ENCODE results near the gene ARHGDIB. TPM values are rescaled to one million over a fixed set of nuclear protein-coding genes. Genes with fewer than 3 reads are reported as not detected.

ARHGDIB gene
- total and polyA plus RNA-seq, 2 of the 4 experiments (the other 2 are of a cell fraction), result 24.9 to 30.7 TPM

DNA sequence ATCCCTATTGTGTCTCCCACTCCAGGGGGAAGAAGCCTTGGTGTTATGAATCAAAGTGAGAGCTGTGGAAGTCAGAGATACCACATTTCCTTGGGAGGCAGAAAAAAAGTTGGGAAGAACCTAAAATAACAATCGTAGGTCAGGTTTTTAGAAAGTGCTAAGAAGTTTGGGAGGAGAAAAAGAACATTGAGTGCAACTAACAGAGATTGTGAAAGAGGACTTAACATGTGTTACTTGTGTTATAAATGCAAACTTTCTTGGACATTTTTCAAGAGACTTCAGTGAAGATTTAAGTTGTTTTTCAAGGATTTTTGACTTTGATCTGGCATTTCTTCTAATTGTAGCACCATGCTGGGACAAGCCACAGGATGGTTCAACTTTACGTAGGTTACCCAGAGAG, 15.2 kb downstream of the ARHGDIB start:
- H4K8ac ChIP-seq (ENCODE audit: low read depth in 2 of 2, low read length in 2 of 2), result no peak overlapping the region
- no peaks in the 10 kb centered on the region for H3K27me3 ChIP-seq (ENCODE audit: control insufficient read depth, insufficient read depth, low read length)
- H3K9me3 ChIP-seq (ENCODE audit: control insufficient read depth, insufficient read depth, low read length), result no peaks in the 10 kb centered on the region
- no peak for ATAC-seq (ENCODE audit: low read depth)
- H2AK5ac ChIP-seq (ENCODE audit: low read depth, low read length), result no peak overlapping the region
- no peak overlapping the region for H2AFZ ChIP-seq (replicated peaks; ENCODE audit: low read length, poor library complexity)
- whole genome bisulfite sequencing, 2 experiments (ENCODE audit: extremely low coverage in 2 of 2, insufficient read length in 1 of 2), result 83% methylated on average over 1 of the region's 2 CpGs; no CpG with 5 or more reads in 1 of the 2 experiments
- H3K36me3 ChIP-seq (ENCODE audit: control insufficient read depth, insufficient read depth, low read length), result no peaks in the 10 kb centered on the region
- H3K27ac ChIP-seq (ENCODE audit: insufficient read depth, low read length), result no peak overlapping the region
- H3K14ac ChIP-seq (replicated peaks; ENCODE audit: low read depth, low read length), result no peak overlapping the region
- no peak overlapping the region for H2AK9ac ChIP-seq (replicated peaks; ENCODE audit: low read depth, low read length, poor library complexity)
- no peak overlapping the region for H4K91ac ChIP-seq (ENCODE audit: insufficient read depth, low read depth, low read length)
- no peak overlapping the region; the same call in none of the 2 replicates for H3K18ac ChIP-seq (ENCODE audit: low read depth, low read length)
- H3K79me1 ChIP-seq (ENCODE audit: low read depth in 1 of 2, low read length in 2 of 2), result peaks cover 0 to 3% of the 10 kb centered on the region in 2 experiments; a peak in 1 of 4 replicates
- intact Hi-C loops (cut with micrococcal nuclease) (no loop called here), dilution Hi-C loops (cut with HindIII; ENCODE audit: low sequenced_read_pairs, unreplicated experiment) (no loop called here), in situ Hi-C loops (cut with MboI; ENCODE audit: low sequenced_read_pairs) (no loop called here)
- peaks cover 18% of the 10 kb centered on the region for H3K4me1 ChIP-seq (ENCODE audit: control insufficient read depth, insufficient read depth, low read length)
- POLR2A ChIA-PET (ENCODE audit: unreplicated experiment), result no interaction called here
- H2BK15ac ChIP-seq (ENCODE audit: low read depth, low read length), result no peak overlapping the region
- no peak overlapping the region for H3K4ac ChIP-seq (ENCODE audit: low read depth, low read length)
- no peak for DNase-seq
- no peaks in the 10 kb centered on the region for H4K20me1 ChIP-seq (ENCODE audit: insufficient read depth, low read length)
- H2BK20ac ChIP-seq (ENCODE audit: low read depth, low read length), result peak overlapping the region; percentile 65; the same call in 1 of the 2 replicates
- H3K56ac ChIP-seq (ENCODE audit: extremely low read depth, insufficient read depth, low read length), result no peak overlapping the region
- CTCF ChIA-PET, result no interaction called here
- peak overlapping the region; percentile 27; the same call in 1 of the 2 replicates for H4K5ac ChIP-seq (ENCODE audit: low read depth, low read length)
- H2BK120ac ChIP-seq (ENCODE audit: low read depth, low read length), result no peak overlapping the region
- BruUV-seq (replicated peaks), result no TSS peak
- TF ChIP-seq SMC3 (IDR thresholded peaks at IDR 0.05; ENCODE audit: low read depth, low read length) (no peak), RFX5 (IDR thresholded peaks at IDR 0.05; ENCODE audit: low read depth, low read length) (no peak), CHD1 (IDR thresholded peaks at IDR 0.05; ENCODE audit: low read depth, low read length) (no peak), MAFK (IDR thresholded peaks at IDR 0.05; ENCODE audit: low read depth, low read length) (no peak), BHLHE40 (IDR thresholded peaks at IDR 0.05; ENCODE audit: low read depth, low read length) (no peak), NFE2L2 (IDR thresholded peaks at IDR 0.05; ENCODE audit: low read depth, low read length) (no peak), RCOR1 (IDR thresholded peaks at IDR 0.05; ENCODE audit: insufficient replicate concordance, low read length) (no peak), MXI1 (IDR thresholded peaks at IDR 0.05; ENCODE audit: borderline replicate concordance, low read depth, low read length) (no peak), RAD21 (IDR thresholded peaks at IDR 0.05; ENCODE audit: low read length) (no peak), POLR2A (IDR thresholded peaks at IDR 0.05; ENCODE audit: low read depth, low read length) (no peak), MAZ (IDR thresholded peaks at IDR 0.05; ENCODE audit: borderline replicate concordance, low read depth, low read length) (no peak), FOS (IDR thresholded peaks at IDR 0.05; ENCODE audit: low read depth, low read length) (no peak)
- TF ChIP-seq, protein P1, sequence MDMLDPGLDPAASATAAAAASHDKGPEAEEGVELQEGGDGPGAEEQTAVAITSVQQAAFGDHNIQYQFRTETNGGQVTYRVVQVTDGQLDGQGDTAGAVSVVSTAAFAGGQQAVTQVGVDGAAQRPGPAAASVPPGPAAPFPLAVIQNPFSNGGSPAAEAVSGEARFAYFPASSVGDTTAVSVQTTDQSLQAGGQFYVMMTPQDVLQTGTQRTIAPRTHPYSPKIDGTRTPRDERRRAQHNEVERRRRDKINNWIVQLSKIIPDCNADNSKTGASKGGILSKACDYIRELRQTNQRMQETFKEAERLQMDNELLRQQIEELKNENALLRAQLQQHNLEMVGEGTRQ (IDR thresholded peaks at IDR 0.05; ENCODE audit: low read depth, low read length), result no peak
- TF ChIP-seq, protein P2, sequence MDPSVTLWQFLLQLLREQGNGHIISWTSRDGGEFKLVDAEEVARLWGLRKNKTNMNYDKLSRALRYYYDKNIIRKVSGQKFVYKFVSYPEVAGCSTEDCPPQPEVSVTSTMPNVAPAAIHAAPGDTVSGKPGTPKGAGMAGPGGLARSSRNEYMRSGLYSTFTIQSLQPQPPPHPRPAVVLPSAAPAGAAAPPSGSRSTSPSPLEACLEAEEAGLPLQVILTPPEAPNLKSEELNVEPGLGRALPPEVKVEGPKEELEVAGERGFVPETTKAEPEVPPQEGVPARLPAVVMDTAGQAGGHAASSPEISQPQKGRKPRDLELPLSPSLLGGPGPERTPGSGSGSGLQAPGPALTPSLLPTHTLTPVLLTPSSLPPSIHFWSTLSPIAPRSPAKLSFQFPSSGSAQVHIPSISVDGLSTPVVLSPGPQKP (IDR thresholded peaks at IDR 0.05; ENCODE audit: borderline replicate concordance, low read depth, low read length), result no peak
- TF ChIP-seq, protein P3, sequence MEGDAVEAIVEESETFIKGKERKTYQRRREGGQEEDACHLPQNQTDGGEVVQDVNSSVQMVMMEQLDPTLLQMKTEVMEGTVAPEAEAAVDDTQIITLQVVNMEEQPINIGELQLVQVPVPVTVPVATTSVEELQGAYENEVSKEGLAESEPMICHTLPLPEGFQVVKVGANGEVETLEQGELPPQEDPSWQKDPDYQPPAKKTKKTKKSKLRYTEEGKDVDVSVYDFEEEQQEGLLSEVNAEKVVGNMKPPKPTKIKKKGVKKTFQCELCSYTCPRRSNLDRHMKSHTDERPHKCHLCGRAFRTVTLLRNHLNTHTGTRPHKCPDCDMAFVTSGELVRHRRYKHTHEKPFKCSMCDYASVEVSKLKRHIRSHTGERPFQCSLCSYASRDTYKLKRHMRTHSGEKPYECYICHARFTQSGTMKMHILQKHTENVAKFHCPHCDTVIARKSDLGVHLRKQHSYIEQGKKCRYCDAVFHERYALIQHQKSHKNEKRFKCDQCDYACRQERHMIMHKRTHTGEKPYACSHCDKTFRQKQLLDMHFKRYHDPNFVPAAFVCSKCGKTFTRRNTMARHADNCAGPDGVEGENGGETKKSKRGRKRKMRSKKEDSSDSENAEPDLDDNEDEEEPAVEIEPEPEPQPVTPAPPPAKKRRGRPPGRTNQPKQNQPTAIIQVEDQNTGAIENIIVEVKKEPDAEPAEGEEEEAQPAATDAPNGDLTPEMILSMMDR (conservative IDR thresholded peaks at IDR 0.05; ENCODE audit: low read depth, low read length), result no peak
- H3K4me2 ChIP-seq (ENCODE audit: low read depth, low read length), result no peak overlapping the region
- H3K4me3 ChIP-seq (ENCODE audit: insufficient read depth, low read depth, low read length), result no peak overlapping the region
- H3K23ac ChIP-seq (ENCODE audit: low read depth, low read length), result no peak overlapping the region
- peaks cover 5% of the 10 kb centered on the region for H3K9me1 ChIP-seq (ENCODE audit: insufficient read depth, low read length)
- no peak overlapping the region for H2BK5ac ChIP-seq (ENCODE audit: low read depth, low read length, poor library complexity, severe bottlenecking)
- H3K9ac ChIP-seq (ENCODE audit: low read depth, low read length), result no peak overlapping the region
